Measurements from ENCODE around the gene C11orf21.
A peak's percentile ranks its signal among the peaks of the same experiment; 100 is the strongest.

C11orf21 gene

GRCh38 chr11:2270322-2271076 lies 31.2 kb downstream of the C11orf21 start, which contains the start of gene ASCL2:
Gene ASCL2, minus strand, starts transcription at chr11:2270588. Its CDS starts 256 bp downstream, at chr11:2270332.
- no peak for DNase-seq

GRCh38 chr11:2269601-2270321 lies 32.0 kb downstream of the C11orf21 start:
- peak; percentile 46 for DNase-seq

DNA sequence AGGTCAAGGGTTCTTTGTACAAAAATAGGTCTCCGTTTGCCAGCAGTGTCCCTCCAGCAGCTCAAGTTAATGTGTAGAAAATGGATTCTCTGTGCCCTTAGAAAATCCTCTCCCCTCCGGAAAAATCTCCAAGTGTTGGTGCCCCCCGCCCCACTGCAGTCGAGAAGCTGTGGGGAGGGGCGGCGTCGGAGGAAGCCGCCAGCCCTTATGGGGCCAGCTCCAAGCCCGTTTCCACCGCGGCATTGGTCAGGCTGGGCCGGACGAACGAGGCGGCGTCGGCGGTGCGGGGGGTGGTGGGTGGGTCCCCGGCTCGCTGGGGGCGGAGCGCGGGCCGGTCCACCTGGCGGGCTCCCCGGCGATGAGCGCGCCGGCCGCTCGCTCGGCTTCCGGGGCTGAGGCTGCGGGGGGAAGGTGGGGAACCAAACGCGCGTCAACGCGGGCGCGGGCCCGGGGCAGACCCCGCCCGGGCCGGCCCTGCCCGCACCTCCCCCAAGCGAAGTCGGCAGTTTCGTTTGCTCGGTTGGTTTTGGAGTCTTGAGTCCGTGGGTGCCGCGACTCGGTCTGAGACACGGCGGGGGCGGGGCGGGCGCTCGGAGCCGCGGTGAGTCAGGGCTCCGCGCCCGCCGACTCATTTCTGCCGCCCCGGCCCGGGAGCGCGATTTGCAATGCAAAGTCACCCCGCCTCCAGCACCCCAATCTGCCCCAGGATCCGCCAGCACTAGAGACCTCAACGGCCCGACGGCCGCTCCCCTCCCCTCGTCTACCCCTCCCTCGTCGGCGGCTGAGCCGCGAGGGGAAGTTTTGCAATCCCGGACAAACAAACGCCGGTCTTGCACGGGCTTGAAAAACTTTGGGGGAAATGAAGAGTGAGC lies 32.8 kb downstream of the C11orf21 start:
- peak; percentile 88 for DNase-seq

GRCh38 chr11:2267851-2268728 lies 33.6 kb downstream of the C11orf21 start:
- no peak for DNase-seq

- DNase-seq, result no peak
Measured at GRCh38 chr11:2267306-2267850, 34.3 kb downstream of the C11orf21 start.

- no peak for DNase-seq
Measured at GRCh38 chr11:2266586-2267305, 35.0 kb downstream of the C11orf21 start.

- no peak for DNase-seq
Measured at GRCh38 chr11:2265854-2266585, 35.7 kb downstream of the C11orf21 start.

GRCh38 chr11:2265396-2265795 lies 36.3 kb downstream of the C11orf21 start:
- peak; percentile 29 for DNase-seq

- no peak for DNase-seq
Measured at GRCh38 chr11:2264366-2265053, 37.2 kb downstream of the C11orf21 start.

GRCh38 chr11:2263724-2264360 lies 37.9 kb downstream of the C11orf21 start:
- no peak for DNase-seq

DNA sequence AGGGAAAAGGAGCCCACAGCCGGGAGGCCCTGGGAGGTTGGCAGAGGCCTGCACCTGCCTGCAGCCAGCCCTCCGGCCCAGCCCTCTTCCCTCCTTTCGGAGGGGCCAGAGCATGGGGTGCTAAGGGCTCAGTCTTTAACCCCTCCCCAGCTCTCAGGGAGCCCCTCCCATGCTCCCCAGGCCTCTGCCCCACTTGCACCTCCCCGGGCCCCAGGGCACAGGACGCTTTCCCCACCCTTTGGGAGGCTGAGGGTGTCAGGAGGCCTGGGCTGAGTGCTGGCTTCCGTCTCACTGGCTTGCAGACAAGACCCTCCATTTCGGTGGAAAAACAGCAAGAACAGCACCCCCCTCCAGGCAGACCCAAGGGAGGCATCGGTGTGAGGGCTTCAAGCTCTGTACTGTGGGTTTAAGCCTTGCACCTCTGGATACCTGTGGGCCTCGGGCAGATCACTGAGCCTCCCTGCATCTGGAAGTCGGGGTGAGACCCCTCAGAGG lies 38.6 kb downstream of the C11orf21 start:
- no peak for DNase-seq

DNA sequence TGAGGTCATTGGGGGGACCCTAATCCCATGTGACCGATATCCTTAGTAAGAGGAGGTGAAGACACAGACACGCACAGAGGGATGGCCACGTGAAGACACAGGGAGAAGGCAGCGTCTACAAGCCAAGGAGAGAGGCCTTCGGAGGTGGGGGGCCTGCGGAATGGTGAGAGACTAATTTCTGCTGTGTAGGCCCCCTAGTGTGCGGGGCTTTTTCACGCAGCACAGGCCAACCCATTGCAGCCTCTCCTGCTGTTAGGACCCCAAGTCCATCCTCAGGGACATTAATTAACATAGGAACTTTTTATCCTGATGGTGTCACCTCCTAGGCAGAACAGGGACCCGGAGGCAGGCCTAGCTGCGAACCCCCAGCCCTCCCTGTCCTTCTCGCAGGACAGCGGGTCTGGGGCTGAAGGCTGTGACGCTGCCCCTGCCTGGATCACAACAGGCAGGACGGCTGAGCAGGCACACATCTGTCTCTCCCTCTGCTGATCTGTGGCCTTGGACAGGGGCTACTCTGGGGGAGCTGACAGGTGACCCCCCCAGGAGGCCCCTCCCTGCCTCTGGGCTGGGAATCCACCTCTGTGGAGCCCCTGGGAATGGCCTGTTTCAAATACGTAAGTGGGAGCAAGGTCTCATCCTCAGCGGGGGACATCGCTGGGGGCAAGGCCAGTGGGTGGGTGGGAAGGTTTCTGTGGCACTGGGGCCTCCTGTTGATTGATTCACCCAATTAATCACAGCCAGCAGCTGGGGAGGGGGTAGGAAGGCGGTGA lies 39.2 kb downstream of the C11orf21 start:
- no peak for DNase-seq

DNA sequence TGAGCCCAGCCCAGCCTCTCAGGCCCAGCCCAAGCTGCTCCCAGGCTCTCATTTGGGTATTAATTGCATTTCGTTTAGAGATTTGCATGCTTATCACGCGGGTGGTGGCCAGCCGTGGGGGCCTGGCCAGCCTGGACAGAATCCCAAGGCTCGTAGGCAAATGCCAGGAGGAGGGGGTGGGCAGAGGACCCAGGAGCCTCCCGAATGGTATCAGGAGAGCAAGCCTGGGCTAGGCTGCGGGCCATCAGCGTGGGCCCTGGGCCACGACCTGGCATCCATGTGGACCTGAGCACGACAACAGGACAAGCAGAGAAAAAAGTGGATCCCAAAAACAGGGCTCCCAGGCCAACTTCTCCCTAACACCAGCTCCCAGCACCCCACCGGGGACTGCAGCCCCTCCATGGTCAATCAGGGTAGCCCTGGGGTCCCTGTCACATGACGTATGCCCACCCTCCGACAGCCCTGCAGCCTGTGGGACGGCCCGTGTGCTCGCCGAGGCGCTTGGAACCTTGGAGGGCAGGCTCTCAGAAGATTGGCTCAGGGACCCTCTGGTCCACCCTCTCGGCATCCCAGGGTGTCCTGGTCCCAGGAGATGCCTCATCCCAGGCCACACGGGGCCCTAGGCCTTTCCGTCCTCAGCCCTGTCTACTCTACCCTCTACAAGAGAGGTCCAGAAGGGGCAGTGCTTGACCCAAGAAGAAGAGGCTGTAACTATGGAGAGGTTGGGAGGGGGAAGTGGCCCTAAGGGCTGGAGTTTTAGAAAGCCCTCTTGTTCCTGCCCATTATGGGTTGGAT lies 40.1 kb downstream of the C11orf21 start:
- no peak for DNase-seq

- DNase-seq, result no peak
Measured at GRCh38 chr11:2260491-2261364, 41.0 kb downstream of the C11orf21 start.

DNA sequence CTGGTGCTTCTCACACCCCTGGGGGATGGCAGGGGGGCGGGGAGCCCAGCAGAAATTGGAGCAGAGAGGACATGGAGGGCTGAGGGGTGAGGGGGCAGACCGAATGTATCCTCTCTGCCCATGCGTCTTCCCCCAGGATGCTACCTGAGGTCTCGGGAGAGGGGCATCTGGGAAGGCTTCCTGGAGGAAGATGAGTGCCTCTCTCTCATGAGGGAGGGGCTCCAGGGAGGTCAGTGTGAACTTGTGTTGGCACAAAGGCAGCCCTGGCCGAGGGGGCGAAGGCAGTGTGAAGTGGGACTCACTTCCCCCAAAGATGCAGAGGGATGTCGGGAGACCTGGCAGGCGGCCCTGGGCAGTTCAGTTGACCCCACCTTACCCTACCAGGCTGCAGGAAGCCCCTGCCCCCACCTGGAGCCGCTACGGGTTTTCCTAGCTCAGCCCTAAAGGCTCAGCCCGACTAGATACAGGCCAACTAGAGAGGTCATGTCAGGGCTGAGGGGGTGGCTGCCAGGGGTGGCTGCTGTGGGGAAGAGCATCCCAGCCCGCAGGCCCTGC lies 41.7 kb downstream of the C11orf21 start:
- no peak for DNase-seq

DNA sequence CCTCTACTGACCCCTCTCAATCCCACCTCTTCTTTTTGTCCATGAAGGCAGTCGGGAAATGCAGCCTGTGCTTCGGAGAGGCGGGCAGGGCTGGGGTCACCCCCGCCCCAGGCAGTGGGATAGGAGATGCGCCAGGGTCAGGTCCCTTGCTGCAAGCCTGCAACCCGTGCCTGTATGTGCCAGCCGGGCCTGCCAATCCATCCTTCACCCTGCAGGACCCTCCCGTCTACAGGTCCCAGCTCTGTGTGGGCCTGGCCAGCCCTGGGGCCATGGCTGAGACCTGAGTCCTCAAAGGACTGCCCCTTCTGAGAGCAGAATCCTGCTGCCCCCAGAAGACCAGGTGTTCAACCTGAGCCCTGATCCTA lies 42.3 kb downstream of the C11orf21 start:
- no peak for DNase-seq

Measured in stimulated activated CD4-positive, alpha-beta T cell treated with anti-CD3 and anti-CD28 coated beads, Interleukin-4, amount 100 ng/mL, for 24 hours (primary cell).